ENCODE results near the gene SYVN1. TPM values are rescaled to one million over a fixed set of nuclear protein-coding genes. Genes with fewer than 3 reads are reported as not detected.

Gene SYVN1
- total RNA-seq, 1 donor from 2014 or later: 42.5 TPM

- DNase-seq (ENCODE audit: extremely low spot score in 2 of 2): no peak
- no peaks in the 10 kb centered on the region for H3K9me3 ChIP-seq
- H3K36me3 ChIP-seq: peaks cover 0 to 12% of the 10 kb centered on the region in 2 donors
- peaks cover 34% of the 10 kb centered on the region for H3K4me1 ChIP-seq
- H3K4me3 ChIP-seq: no peak overlapping the region
- no peak overlapping the region for H3K27ac ChIP-seq
- no peaks in the 10 kb centered on the region for H3K27me3 ChIP-seq
- intact Hi-C loops (cut with DNase I): no loop called here
- TF ChIP-seq POLR2AphosphoS5 (IDR thresholded peaks at IDR 0.05; ENCODE audit: insufficient read depth in 1 of 2, low read depth in 1 of 2) (no peak), CTCF (IDR thresholded peaks at IDR 0.05) (no peak), POLR2A (IDR thresholded peaks at IDR 0.05) (no peak)
Measured at GRCh38 chr11:65107751-65108468, 26.4 kb downstream of the SYVN1 start.

GRCh38 chr11:65107078-65107477 is 27.2 kb downstream of the SYVN1 start:
- Histone ChIP-seq H3K4me3 (no peak overlapping the region), H3K27me3 (no peaks in the 10 kb centered on the region), H3K36me3 (peaks cover 0 to 12% of the 10 kb centered on the region in 2 donors), H3K4me1 (peaks cover 27% of the 10 kb centered on the region), H3K27ac (no peak overlapping the region), H3K9me3 (no peaks in the 10 kb centered on the region)
- intact Hi-C loops (cut with DNase I): no loop called here
- no peak for TF ChIP-seq POLR2AphosphoS5 (IDR thresholded peaks at IDR 0.05; ENCODE audit: insufficient read depth in 1 of 2, low read depth in 1 of 2)
- no peak for TF ChIP-seq CTCF (IDR thresholded peaks at IDR 0.05)
- no peak for DNase-seq (ENCODE audit: extremely low spot score in 2 of 2)

DNA sequence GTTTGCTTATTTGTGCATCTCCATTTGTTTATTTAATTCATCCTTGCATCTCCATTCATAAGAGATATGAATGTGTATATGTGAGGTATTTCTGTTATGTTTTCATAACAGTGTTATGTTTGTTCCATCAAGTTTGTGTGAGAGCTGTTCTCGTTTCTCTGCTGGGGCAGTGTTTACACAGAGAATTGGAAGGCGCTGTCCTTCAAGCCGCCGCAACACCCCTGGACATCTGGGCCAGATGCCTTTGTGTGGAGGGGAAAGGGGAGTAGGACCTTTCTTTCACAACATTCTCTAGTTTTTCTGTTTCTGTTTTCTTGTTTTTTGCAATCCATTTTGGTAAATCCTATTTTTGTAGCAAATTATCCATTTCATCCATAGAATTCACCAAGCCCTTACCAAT is 29.7 kb downstream of the SYVN1 start:
- TF ChIP-seq POLR2A (IDR thresholded peaks at IDR 0.05) (no peak), CTCF (IDR thresholded peaks at IDR 0.05) (no peak), POLR2AphosphoS5 (IDR thresholded peaks at IDR 0.05; ENCODE audit: insufficient read depth in 1 of 2, low read depth in 1 of 2) (no peak)
- Histone ChIP-seq H3K4me1 (peaks cover 6% of the 10 kb centered on the region), H3K9me3 (no peaks in the 10 kb centered on the region), H3K27ac (no peak overlapping the region), H3K36me3 (peaks cover 0 to 12% of the 10 kb centered on the region in 2 donors), H3K4me3 (no peak overlapping the region), H3K27me3 (no peaks in the 10 kb centered on the region)
- DNase-seq (ENCODE audit: extremely low spot score in 2 of 2): no peak
- intact Hi-C loops (cut with DNase I): no loop called here

- TF ChIP-seq CTCF (IDR thresholded peaks at IDR 0.05) (no peak), POLR2A (IDR thresholded peaks at IDR 0.05) (no peak), POLR2AphosphoS5 (IDR thresholded peaks at IDR 0.05; ENCODE audit: insufficient read depth in 1 of 2, low read depth in 1 of 2) (no peak)
- Histone ChIP-seq H3K4me1 (peaks cover 8% of the 10 kb centered on the region), H3K27me3 (no peaks in the 10 kb centered on the region), H3K9me3 (no peaks in the 10 kb centered on the region), H3K36me3 (peaks cover 0 to 17% of the 10 kb centered on the region in 2 donors), H3K27ac (no peak overlapping the region), H3K4me3 (no peak overlapping the region)
- DNase-seq (ENCODE audit: extremely low spot score in 2 of 2): no peak
- intact Hi-C loops (cut with DNase I): no loop called here
Measured at GRCh38 chr11:65103476-65103875, 30.8 kb downstream of the SYVN1 start.
